ENCODE data around the gene CABLES2. TPM values are rescaled to one million over a fixed set of nuclear protein-coding genes. Genes with fewer than 3 reads are reported as not detected.

The CABLES2 gene
- total and polyA plus RNA-seq, 9 of the 15 experiments (the other 6 are each of a cell fraction or from before 2014, with no cell fraction given), result 0.46 to 4.2 (median 1.6) TPM

DNA sequence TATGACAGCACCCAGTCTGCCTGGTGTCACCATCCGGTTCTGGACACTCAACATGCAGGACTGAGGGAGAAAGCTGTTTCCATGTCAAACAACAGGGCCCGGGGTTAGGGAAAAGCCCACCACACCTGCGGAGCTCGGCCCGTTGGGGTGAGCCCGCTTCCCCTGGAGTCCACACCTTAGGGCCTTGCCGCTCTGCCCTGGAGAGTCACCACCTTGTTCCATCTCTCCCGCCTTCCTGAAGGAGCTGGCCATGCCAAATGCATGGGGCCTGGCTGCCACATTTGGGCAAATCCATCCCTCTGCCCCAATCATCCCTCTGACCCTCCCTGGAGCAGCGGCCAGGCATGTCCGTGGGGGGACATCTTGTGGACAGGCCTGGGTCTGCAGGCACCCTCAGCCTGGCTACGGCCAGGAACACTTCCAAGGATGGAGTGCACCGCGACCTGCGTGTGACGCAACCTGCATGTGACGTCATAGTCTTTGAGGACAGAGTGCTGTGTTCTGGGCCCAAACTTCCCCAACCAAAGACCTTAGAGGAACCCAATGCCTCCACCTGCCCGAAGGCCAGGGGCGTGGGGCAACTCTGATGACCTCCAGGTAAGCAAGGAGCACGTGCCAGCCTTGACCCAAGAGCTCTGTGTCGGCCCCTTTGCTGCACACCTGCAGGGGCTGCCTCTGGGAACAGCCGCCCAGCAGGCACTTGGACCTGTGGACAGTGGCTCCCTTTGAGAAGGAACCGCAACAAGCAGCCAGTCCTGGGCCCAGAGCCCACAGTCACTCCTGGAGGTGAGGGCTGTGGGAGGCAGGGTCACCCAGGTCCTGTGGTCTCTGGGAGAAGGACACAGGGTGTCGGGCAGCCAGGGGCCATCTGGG lies 1.7 kb downstream of the CABLES2 start (continued):
- TF ChIP-seq ARID3B (CRISPR knock-in tag; IDR thresholded peaks at IDR 0.05; ENCODE audit: borderline replicate concordance), result no peak
- TF ChIP-seq, protein P1, sequence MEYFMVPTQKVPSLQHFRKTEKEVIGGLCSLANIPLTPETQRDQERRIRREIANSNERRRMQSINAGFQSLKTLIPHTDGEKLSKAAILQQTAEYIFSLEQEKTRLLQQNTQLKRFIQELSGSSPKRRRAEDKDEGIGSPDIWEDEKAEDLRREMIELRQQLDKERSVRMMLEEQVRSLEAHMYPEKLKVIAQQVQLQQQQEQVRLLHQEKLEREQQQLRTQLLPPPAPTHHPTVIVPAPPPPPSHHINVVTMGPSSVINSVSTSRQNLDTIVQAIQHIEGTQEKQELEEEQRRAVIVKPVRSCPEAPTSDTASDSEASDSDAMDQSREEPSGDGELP (CRISPR knock-in tag; IDR thresholded peaks at IDR 0.05; ENCODE audit: borderline replicate concordance), result peak; percentile 32; the same call in 1 of the 2 replicates
- no peak for TF ChIP-seq ZBTB40 (IDR thresholded peaks at IDR 0.05)
- no peak for TF ChIP-seq ZBTB40 (CRISPR knock-in tag; IDR thresholded peaks at IDR 0.05)
- peak; percentile 46; the same call in 1 of the 2 replicates for TF ChIP-seq CTBP1 (IDR thresholded peaks at IDR 0.05; ENCODE audit: borderline replicate concordance)
- TF ChIP-seq, protein P2, sequence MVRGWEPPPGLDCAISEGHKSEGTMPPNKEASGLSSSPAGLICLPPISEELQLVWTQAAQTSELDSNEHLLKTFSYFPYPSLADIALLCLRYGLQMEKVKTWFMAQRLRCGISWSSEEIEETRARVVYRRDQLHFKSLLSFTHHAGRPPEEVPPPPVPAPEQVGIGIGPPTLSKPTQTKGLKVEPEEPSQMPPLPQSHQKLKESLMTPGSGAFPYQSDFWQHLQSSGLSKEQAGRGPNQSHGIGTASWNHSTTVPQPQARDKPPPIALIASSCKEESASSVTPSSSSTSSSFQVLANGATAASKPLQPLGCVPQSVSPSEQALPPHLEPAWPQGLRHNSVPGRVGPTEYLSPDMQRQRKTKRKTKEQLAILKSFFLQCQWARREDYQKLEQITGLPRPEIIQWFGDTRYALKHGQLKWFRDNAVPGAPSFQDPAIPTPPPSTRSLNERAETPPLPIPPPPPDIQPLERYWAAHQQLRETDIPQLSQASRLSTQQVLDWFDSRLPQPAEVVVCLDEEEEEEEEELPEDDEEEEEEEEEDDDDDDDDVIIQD (CRISPR knock-in tag; IDR thresholded peaks at IDR 0.05), result no peak
- TF ChIP-seq, protein P3, sequence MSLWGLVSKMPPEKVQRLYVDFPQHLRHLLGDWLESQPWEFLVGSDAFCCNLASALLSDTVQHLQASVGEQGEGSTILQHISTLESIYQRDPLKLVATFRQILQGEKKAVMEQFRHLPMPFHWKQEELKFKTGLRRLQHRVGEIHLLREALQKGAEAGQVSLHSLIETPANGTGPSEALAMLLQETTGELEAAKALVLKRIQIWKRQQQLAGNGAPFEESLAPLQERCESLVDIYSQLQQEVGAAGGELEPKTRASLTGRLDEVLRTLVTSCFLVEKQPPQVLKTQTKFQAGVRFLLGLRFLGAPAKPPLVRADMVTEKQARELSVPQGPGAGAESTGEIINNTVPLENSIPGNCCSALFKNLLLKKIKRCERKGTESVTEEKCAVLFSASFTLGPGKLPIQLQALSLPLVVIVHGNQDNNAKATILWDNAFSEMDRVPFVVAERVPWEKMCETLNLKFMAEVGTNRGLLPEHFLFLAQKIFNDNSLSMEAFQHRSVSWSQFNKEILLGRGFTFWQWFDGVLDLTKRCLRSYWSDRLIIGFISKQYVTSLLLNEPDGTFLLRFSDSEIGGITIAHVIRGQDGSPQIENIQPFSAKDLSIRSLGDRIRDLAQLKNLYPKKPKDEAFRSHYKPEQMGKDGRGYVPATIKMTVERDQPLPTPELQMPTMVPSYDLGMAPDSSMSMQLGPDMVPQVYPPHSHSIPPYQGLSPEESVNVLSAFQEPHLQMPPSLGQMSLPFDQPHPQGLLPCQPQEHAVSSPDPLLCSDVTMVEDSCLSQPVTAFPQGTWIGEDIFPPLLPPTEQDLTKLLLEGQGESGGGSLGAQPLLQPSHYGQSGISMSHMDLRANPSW (CRISPR knock-in tag; IDR thresholded peaks at IDR 0.05), result no peak
- no peak for TF ChIP-seq IRF2 (CRISPR knock-in tag; IDR thresholded peaks at IDR 0.05)

Data from K562 (cell line).